EL (cell line): ENCODE measurements around the gene IP6K3.

ENCODE experiments used
- DNase-seq: peaks from one replicate; pipeline ENCODE4 v3.0.0-alpha.2; 2016

Gene IP6K3

GRCh38 chr6:33700391-33701050, 46.2 kb downstream of the IP6K3 start:
- peak; percentile 72 for DNase-seq

- no peak for DNase-seq
These were observed 47.0 kb downstream of the IP6K3 start for GRCh38 chr6:33699739-33700138.

GRCh38 chr6:33699131-33699530, 47.6 kb downstream of the IP6K3 start:
- no peak for DNase-seq

GRCh38 chr6:33698494-33698893, 48.2 kb downstream of the IP6K3 start:
- no peak for DNase-seq

GRCh38 chr6:33697845-33698244, 48.9 kb downstream of the IP6K3 start:
- DNase-seq, result no peak

- DNase-seq, result peak; percentile 72
These were observed 49.9 kb downstream of the IP6K3 start for GRCh38 chr6:33696548-33697518.

- no peak for DNase-seq
These were observed 50.6 kb downstream of the IP6K3 start for GRCh38 chr6:33696076-33696475.

- DNase-seq, result no peak
These were observed 51.2 kb downstream of the IP6K3 start for GRCh38 chr6:33695451-33695887.

- no peak for DNase-seq
These were observed 51.7 kb downstream of the IP6K3 start for GRCh38 chr6:33694977-33695376.

- DNase-seq, result peak; percentile 74
These were observed 52.2 kb downstream of the IP6K3 start for GRCh38 chr6:33694401-33694931.

- no peak for DNase-seq
These were observed 53.3 kb downstream of the IP6K3 start for GRCh38 chr6:33693186-33694105.

- peak; percentile 83 for DNase-seq
These were observed 53.9 kb downstream of the IP6K3 start for GRCh38 chr6:33692760-33693158.

GRCh38 chr6:33692078-33692759, 54.5 kb downstream of the IP6K3 start:
- DNase-seq, result peak; percentile 84

GRCh38 chr6:33691456-33692077, 55.1 kb downstream of the IP6K3 start:
- DNase-seq, result no peak

- no peak for DNase-seq
These were observed 55.9 kb downstream of the IP6K3 start for GRCh38 chr6:33690766-33691165.

GRCh38 chr6:33689879-33690278, 56.8 kb downstream of the IP6K3 start:
- peak; percentile 53 for DNase-seq

GRCh38 chr6:33689148-33689494, 57.6 kb downstream of the IP6K3 start:
- DNase-seq, result no peak

GRCh38 chr6:33688451-33689147, 58.1 kb downstream of the IP6K3 start:
- DNase-seq, result no peak

GRCh38 chr6:33688006-33688405, 58.7 kb downstream of the IP6K3 start:
- no peak for DNase-seq

GRCh38 chr6:33686981-33687975, 59.4 kb downstream of the IP6K3 start:
- DNase-seq, result no peak
